Psoas muscle (tissue), 8 donors: ENCODE data around the gene EPB41L3. TPM values are rescaled to one million over a fixed set of nuclear protein-coding genes. Genes with fewer than 3 reads are reported as not detected.

ENCODE experiments used
- ATAC-seq, 4 donors: fragments of 200-7000 bp; cut with Tn5 transposase; one replicate each; pipeline ENCODE4 v1.9.1; 2020; ENCODE audit warnings: moderate library complexity in 3 of 4, mild to moderate bottlenecking in 2 of 4
- DNase-seq, 2 donors: peaks; one replicate each; pipeline ENCODE4 v3.0.0-alpha.2; 2020
- H3K27ac ChIP-seq: fragments of 200-600 bp; one replicate; pipeline ENCODE4 v1.8.0; 2022
- H3K27me3 ChIP-seq, 3 donors: fragments of 200-600 bp in 1 of 3; one replicate each; pipeline versions ENCODE4 v1.6.1 to v1.8.0; 2013 to 2022; ENCODE audit warnings: low read length in 2 of 3, mild to moderate bottlenecking in 2 of 3, moderate library complexity in 1 of 3; ENCODE audit not compliant: insufficient read depth in 3 of 3
- H3K36me3 ChIP-seq, 2 donors: fragments of 200-600 bp in 1 of 2; one replicate each; pipeline versions ENCODE4 v1.6.1 to v1.8.0; 2013 to 2022; ENCODE audit warnings: low read depth in 1 of 2, mild to moderate bottlenecking in 1 of 2, moderate library complexity in 1 of 2; ENCODE audit not compliant: insufficient read depth in 1 of 2
- H3K4me1 ChIP-seq: fragments of 200-600 bp; one replicate; pipeline ENCODE4 v1.8.0; 2022
- H3K4me3 ChIP-seq: fragments of 200-600 bp; one replicate; pipeline ENCODE4 v1.8.0; 2022; ENCODE audit warnings: mild to moderate bottlenecking
- H3K9me3 ChIP-seq: fragments of 200-600 bp; one replicate; pipeline ENCODE4 v1.8.0; 2022
- CTCF ChIP-seq: fragments of 200-600 bp; IDR thresholded peaks from one replicate; pipeline ENCODE4 v1.8.0; 2022; ENCODE audit warnings: antibody characterized with exemption
- WGBS, 3 donors: extraction: QIAGEN DNeasy Blood & Tissue Kit; methylation state at CpG; one replicate each; pipeline versions ENCODE4 v1.1.6 to v1.1.7; 2013; 5-methylcytosine and 5-hydroxymethylcytosine counted together
- intact Hi-C, 2 donors: fragments of 100-400 bp; cut with DNase I; formaldehyde crosslinking; loops; one replicate each; pipeline versions ENCODE4 v1.11.0 to v1.14.2; 2022
- polyA plus RNA-seq, 3 donors: library from polyadenylated mRNA; stranded (reverse); fragments of 200-250 nt; gene quantifications; one replicate each; pipeline ENCODE4 v1.2.3, GENCODE V29; 2013
- total RNA-seq, 4 donors: library from RNA; stranded (reverse); fragmentation: NEBNext Ultra II Directional in 2 of 4; extraction: Animal tissue kit (Norgen Biotek cat#: 25700) in 2 of 4; gene quantifications; one replicate each; pipeline versions ENCODE4 v1.2.1 to v1.2.4, GENCODE V29; 2021 to 2023
- donor health status: healthy with polysubstance abuse.
- donor health status: DM: no; HTN: no; CAD: no; lungs with moderate emphysema.
- donor health status: Bipolar disorder and iron deficiency.
- donor health status: healthy.
- donor health status: DM: yes; HTN: yes; CAD: no.
- donor health status: DM: no; HTN: no; CAD: no.
- donor health status: DM: no; HTN: no; CAD: no.
- donor health status: DM: yes; HTN: yes; CAD: no.

The EPB41L3 gene
- total and polyA plus RNA-seq, 7 donors, result 1.4 to 23.6 (median 6.0) TPM

- no peak for ATAC-seq
- no peak for TF ChIP-seq CTCF
- Histone ChIP-seq H3K36me3 (no peaks in the 10 kb centered on the region), H3K4me3 (no peak overlapping the region), H3K9me3 (no peaks in the 10 kb centered on the region), H3K27me3 (no peaks in the 10 kb centered on the region), H3K4me1 (no peaks in the 10 kb centered on the region), H3K27ac (no peak overlapping the region)
- WGBS, 3 donors, result 69 to 81% (median 70%) methylated on average over 1 of the region's 1 CpG
- no peak for DNase-seq
- intact Hi-C loops, result no loop called here
These were observed 173.5 kb downstream of the EPB41L3 start for GRCh38 chr18:5370332-5370731.

- no peak overlapping the region for H3K4me3 ChIP-seq
- no peaks in the 10 kb centered on the region for H3K9me3 ChIP-seq
- no peak for TF ChIP-seq CTCF
- WGBS, 3 donors, result 74 to 78% (median 74%) methylated on average over 2 of the region's 2 CpGs
- intact Hi-C loops, result no loop called here
- ATAC-seq, result no peak
- H3K27ac ChIP-seq, result no peak overlapping the region
- H3K4me1 ChIP-seq, result no peaks in the 10 kb centered on the region
- DNase-seq, result no peak
- H3K27me3 ChIP-seq, result no peaks in the 10 kb centered on the region
- H3K36me3 ChIP-seq, result no peaks in the 10 kb centered on the region
These were observed 174.3 kb downstream of the EPB41L3 start for GRCh38 chr18:5369513-5369912.

- Histone ChIP-seq H3K27me3 (no peaks in the 10 kb centered on the region), H3K27ac (no peak overlapping the region), H3K36me3 (no peaks in the 10 kb centered on the region), H3K4me3 (no peak overlapping the region), H3K4me1 (no peaks in the 10 kb centered on the region), H3K9me3 (no peaks in the 10 kb centered on the region)
- TF ChIP-seq CTCF, result no peak
- DNase-seq (no peak), ATAC-seq (no peak)
- intact Hi-C loops, result no loop called here
- WGBS, 3 donors, result 62 to 64% (median 63%) methylated on average over 3 of the region's 3 CpGs
These were observed 178.4 kb downstream of the EPB41L3 start for GRCh38 chr18:5365443-5365842.

- ATAC-seq, result no peak
- Histone ChIP-seq H3K4me3 (no peak overlapping the region), H3K4me1 (no peaks in the 10 kb centered on the region), H3K27ac (no peak overlapping the region), H3K36me3 (no peaks in the 10 kb centered on the region), H3K9me3 (no peaks in the 10 kb centered on the region), H3K27me3 (no peaks in the 10 kb centered on the region)
- WGBS, 3 donors, result 83 to 89% (median 89%) methylated on average over 2 of the region's 2 CpGs
- intact Hi-C loops, result no loop called here
- no peak for DNase-seq
- TF ChIP-seq CTCF, result no peak
These were observed 193.2 kb downstream of the EPB41L3 start for GRCh38 chr18:5350636-5351035.

Other genes with a start within 250 kb of the EPB41L3 start
- 1 to 10 TPM; 3.3 to 4.8 (median 4.3) TPM for gene ZBTB14, start 248.3 kb downstream of the EPB41L3 start, total RNA-seq
- gene ZBTB14, start 248.3 kb downstream of the EPB41L3 start, polyA plus RNA-seq, result 1 to 10 TPM; 3.7 to 6.9 (median 3.7) TPM